ENCODE results near the gene TNFAIP1. TPM values are rescaled to one million over a fixed set of nuclear protein-coding genes. Genes with fewer than 3 reads are reported as not detected.

Gene TNFAIP1
- total and polyA plus RNA-seq, 9 donors: 21.7 to 37.3 (median 33.1) TPM

GRCh38 chr17:28385037-28385400, 49.5 kb downstream of the TNFAIP1 start:
- no peak for DNase-seq
- H3K36me3 ChIP-seq (ENCODE audit: control insufficient read depth, insufficient read depth, low read length): peaks cover 20% of the 10 kb centered on the region
- H3K4me3 ChIP-seq (ENCODE audit: low read length): peak overlapping the region; percentile 24
- WGBS (ENCODE audit: insufficient coverage): 25% methylated on average over 29 of the region's 29 CpGs
- no peaks in the 10 kb centered on the region for H3K9me3 ChIP-seq (replicated peaks; ENCODE audit: control insufficient read depth, low read depth, low read length)
- H3K4me1 ChIP-seq (ENCODE audit: control insufficient read depth, insufficient read depth, low read length): peaks cover 9% of the 10 kb centered on the region
- H3K27me3 ChIP-seq (ENCODE audit: control insufficient read depth, insufficient read depth, low read length): peaks cover 40% of the 10 kb centered on the region
- H3K27ac ChIP-seq (ENCODE audit: low read length): no peak overlapping the region

- peaks cover 9% of the 10 kb centered on the region for H3K4me1 ChIP-seq (ENCODE audit: control insufficient read depth, insufficient read depth, low read length)
- H3K27me3 ChIP-seq (ENCODE audit: control insufficient read depth, insufficient read depth, low read length): peaks cover 36% of the 10 kb centered on the region
- H3K36me3 ChIP-seq (ENCODE audit: control insufficient read depth, insufficient read depth, low read length): peaks cover 23% of the 10 kb centered on the region
- DNase-seq: no peak
- no peak overlapping the region for H3K4me3 ChIP-seq (ENCODE audit: low read length)
- no peaks in the 10 kb centered on the region for H3K9me3 ChIP-seq (replicated peaks; ENCODE audit: control insufficient read depth, low read depth, low read length)
- H3K27ac ChIP-seq (ENCODE audit: low read length): no peak overlapping the region
- WGBS (ENCODE audit: insufficient coverage): 60% methylated on average over 1 of the region's 8 CpGs
Observed at GRCh38 chr17:28385406-28385805, 49.8 kb downstream of the TNFAIP1 start.

- DNase-seq: no peak
- peaks cover 5% of the 10 kb centered on the region for H3K4me1 ChIP-seq (ENCODE audit: control insufficient read depth, insufficient read depth, low read length)
- H3K27me3 ChIP-seq (ENCODE audit: control insufficient read depth, insufficient read depth, low read length): peaks cover 27% of the 10 kb centered on the region
- H3K9me3 ChIP-seq (replicated peaks; ENCODE audit: control insufficient read depth, low read depth, low read length): no peaks in the 10 kb centered on the region
- no peak overlapping the region for H3K27ac ChIP-seq (ENCODE audit: low read length)
- H3K4me3 ChIP-seq (ENCODE audit: low read length): no peak overlapping the region
- H3K36me3 ChIP-seq (ENCODE audit: control insufficient read depth, insufficient read depth, low read length): peaks cover 32% of the 10 kb centered on the region
Observed at GRCh38 chr17:28386391-28386790, 50.8 kb downstream of the TNFAIP1 start.

GRCh38 chr17:28388106-28388505, 52.5 kb downstream of the TNFAIP1 start:
- Histone ChIP-seq H3K27me3 (ENCODE audit: control insufficient read depth, insufficient read depth, low read length) (peaks cover 19% of the 10 kb centered on the region), H3K36me3 (ENCODE audit: control insufficient read depth, insufficient read depth, low read length) (peaks cover 35% of the 10 kb centered on the region), H3K27ac (ENCODE audit: low read length) (no peak overlapping the region), H3K4me1 (ENCODE audit: control insufficient read depth, insufficient read depth, low read length) (peaks cover 5% of the 10 kb centered on the region), H3K4me3 (ENCODE audit: low read length) (no peak overlapping the region), H3K9me3 (replicated peaks; ENCODE audit: control insufficient read depth, low read depth, low read length) (no peaks in the 10 kb centered on the region)
- 91% methylated on average over 11 of the region's 11 CpGs for WGBS (ENCODE audit: insufficient coverage)
- DNase-seq: no peak

- Histone ChIP-seq H3K9me3 (replicated peaks; ENCODE audit: control insufficient read depth, low read depth, low read length) (no peaks in the 10 kb centered on the region), H3K4me1 (ENCODE audit: control insufficient read depth, insufficient read depth, low read length) (no peaks in the 10 kb centered on the region), H3K4me3 (ENCODE audit: low read length) (no peak overlapping the region)
Observed at GRCh38 chr17:28390141-28390540, 54.6 kb downstream of the TNFAIP1 start.

GRCh38 chr17:28390563-28390962, 55.0 kb downstream of the TNFAIP1 start:
- H3K4me3 ChIP-seq (ENCODE audit: low read length): no peak overlapping the region
- H3K36me3 ChIP-seq (ENCODE audit: control insufficient read depth, insufficient read depth, low read length): peaks cover 44% of the 10 kb centered on the region
- WGBS (ENCODE audit: insufficient coverage): no CpG with 5 or more reads among the region's 2 CpGs
- H3K9me3 ChIP-seq (replicated peaks; ENCODE audit: control insufficient read depth, low read depth, low read length): no peaks in the 10 kb centered on the region
- no peak overlapping the region for H3K27ac ChIP-seq (ENCODE audit: low read length)
- no peaks in the 10 kb centered on the region for H3K4me1 ChIP-seq (ENCODE audit: control insufficient read depth, insufficient read depth, low read length)
- DNase-seq: no peak
- no peaks in the 10 kb centered on the region for H3K27me3 ChIP-seq (ENCODE audit: control insufficient read depth, insufficient read depth, low read length)

More at GRCh38 chr17:28390141-28390540, 54.6 kb downstream of the TNFAIP1 start:
- Histone ChIP-seq H3K36me3 (ENCODE audit: control insufficient read depth, insufficient read depth, low read length) (peaks cover 41% of the 10 kb centered on the region), H3K27me3 (ENCODE audit: control insufficient read depth, insufficient read depth, low read length) (no peaks in the 10 kb centered on the region), H3K27ac (ENCODE audit: low read length) (no peak overlapping the region)
- no peak for DNase-seq
- no CpG with 5 or more reads among the region's 1 CpG for WGBS (ENCODE audit: insufficient coverage)

- Histone ChIP-seq H3K9me3 (replicated peaks; ENCODE audit: control insufficient read depth, low read depth, low read length) (no peaks in the 10 kb centered on the region), H3K27me3 (ENCODE audit: control insufficient read depth, insufficient read depth, low read length) (no peaks in the 10 kb centered on the region), H3K36me3 (ENCODE audit: control insufficient read depth, insufficient read depth, low read length) (peaks cover 48% of the 10 kb centered on the region), H3K27ac (ENCODE audit: low read length) (no peak overlapping the region), H3K4me1 (ENCODE audit: control insufficient read depth, insufficient read depth, low read length) (no peaks in the 10 kb centered on the region), H3K4me3 (ENCODE audit: low read length) (no peak overlapping the region)
- no CpG with 5 or more reads among the region's 1 CpG for WGBS (ENCODE audit: insufficient coverage)
- DNase-seq: no peak
Observed at GRCh38 chr17:28390984-28391383, 55.4 kb downstream of the TNFAIP1 start.

- DNase-seq: no peak
- H3K27me3 ChIP-seq (ENCODE audit: control insufficient read depth, insufficient read depth, low read length): no peaks in the 10 kb centered on the region
- H3K4me1 ChIP-seq (ENCODE audit: control insufficient read depth, insufficient read depth, low read length): no peaks in the 10 kb centered on the region
- no peak overlapping the region for H3K4me3 ChIP-seq (ENCODE audit: low read length)
- H3K36me3 ChIP-seq (ENCODE audit: control insufficient read depth, insufficient read depth, low read length): peaks cover 52% of the 10 kb centered on the region
- whole genome bisulfite sequencing (ENCODE audit: insufficient coverage): 41% methylated on average over 2 of the region's 2 CpGs
- no peaks in the 10 kb centered on the region for H3K9me3 ChIP-seq (replicated peaks; ENCODE audit: control insufficient read depth, low read depth, low read length)
- no peak overlapping the region for H3K27ac ChIP-seq (ENCODE audit: low read length)
Observed at GRCh38 chr17:28391401-28391800, 55.8 kb downstream of the TNFAIP1 start.

GRCh38 chr17:28392491-28392890, 56.9 kb downstream of the TNFAIP1 start:
- no peaks in the 10 kb centered on the region for H3K4me1 ChIP-seq (ENCODE audit: control insufficient read depth, insufficient read depth, low read length)
- DNase-seq: no peak
- no peak overlapping the region for H3K4me3 ChIP-seq (ENCODE audit: low read length)
- 60% methylated on average over 1 of the region's 10 CpGs for WGBS (ENCODE audit: insufficient coverage)
- H3K27me3 ChIP-seq (ENCODE audit: control insufficient read depth, insufficient read depth, low read length): no peaks in the 10 kb centered on the region
- H3K27ac ChIP-seq (ENCODE audit: low read length): no peak overlapping the region
- peaks cover 62% of the 10 kb centered on the region for H3K36me3 ChIP-seq (ENCODE audit: control insufficient read depth, insufficient read depth, low read length)
- H3K9me3 ChIP-seq (replicated peaks; ENCODE audit: control insufficient read depth, low read depth, low read length): no peaks in the 10 kb centered on the region

GRCh38 chr17:28394337-28395116, 59.0 kb downstream of the TNFAIP1 start:
- H3K36me3 ChIP-seq (ENCODE audit: control insufficient read depth, insufficient read depth, low read length): peaks cover 55% of the 10 kb centered on the region
- no peak overlapping the region for H3K27ac ChIP-seq (ENCODE audit: low read length)
- no peaks in the 10 kb centered on the region for H3K9me3 ChIP-seq (replicated peaks; ENCODE audit: control insufficient read depth, low read depth, low read length)
- no peaks in the 10 kb centered on the region for H3K4me1 ChIP-seq (ENCODE audit: control insufficient read depth, insufficient read depth, low read length)
- no peaks in the 10 kb centered on the region for H3K27me3 ChIP-seq (ENCODE audit: control insufficient read depth, insufficient read depth, low read length)
- no peak overlapping the region for H3K4me3 ChIP-seq (ENCODE audit: low read length)
- WGBS (ENCODE audit: insufficient coverage): 75% methylated on average over 2 of the region's 7 CpGs
- no peak for DNase-seq

- DNase-seq: no peak
- no CpG with 5 or more reads among the region's 2 CpGs for WGBS (ENCODE audit: insufficient coverage)
- H3K4me3 ChIP-seq (ENCODE audit: low read length): no peak overlapping the region
- no peaks in the 10 kb centered on the region for H3K9me3 ChIP-seq (replicated peaks; ENCODE audit: control insufficient read depth, low read depth, low read length)
- H3K27ac ChIP-seq (ENCODE audit: low read length): no peak overlapping the region
- H3K4me1 ChIP-seq (ENCODE audit: control insufficient read depth, insufficient read depth, low read length): no peaks in the 10 kb centered on the region
- no peaks in the 10 kb centered on the region for H3K27me3 ChIP-seq (ENCODE audit: control insufficient read depth, insufficient read depth, low read length)
- peaks cover 54% of the 10 kb centered on the region for H3K36me3 ChIP-seq (ENCODE audit: control insufficient read depth, insufficient read depth, low read length)
Observed at GRCh38 chr17:28395426-28395825, 59.9 kb downstream of the TNFAIP1 start.
